Measurements from ENCODE around the gene HS6ST3. TPM values are rescaled to one million over a fixed set of nuclear protein-coding genes. Genes with fewer than 3 reads are reported as not detected.

HS6ST3 gene
- total RNA-seq, 1 donor from 2014 or later = 0.06 TPM

GRCh38 chr13:96783057-96783456, 693.1 kb downstream of the HS6ST3 start:
- no peak for DNase-seq (ENCODE audit: low spot score)

DNA sequence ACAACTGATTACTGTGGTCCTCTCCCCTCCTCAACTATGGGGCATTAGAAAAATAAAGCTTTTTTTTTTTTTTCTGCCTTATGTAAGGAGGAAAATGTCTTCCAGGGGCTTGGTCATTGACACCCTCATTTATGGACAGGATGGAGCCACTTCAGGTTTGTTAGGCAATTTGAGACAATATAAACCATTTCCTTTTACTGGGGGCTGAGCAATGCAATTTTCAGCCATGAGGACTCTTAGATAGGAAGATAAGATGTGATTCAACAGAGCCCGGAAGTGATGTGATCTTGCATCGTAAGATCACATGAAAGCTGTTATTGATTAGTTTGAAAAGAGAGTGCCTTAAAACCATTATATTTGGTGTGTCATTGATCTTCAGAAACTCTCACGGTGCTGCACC, 693.6 kb downstream of the HS6ST3 start:
- DNase-seq (ENCODE audit: low spot score) = no peak

DNA sequence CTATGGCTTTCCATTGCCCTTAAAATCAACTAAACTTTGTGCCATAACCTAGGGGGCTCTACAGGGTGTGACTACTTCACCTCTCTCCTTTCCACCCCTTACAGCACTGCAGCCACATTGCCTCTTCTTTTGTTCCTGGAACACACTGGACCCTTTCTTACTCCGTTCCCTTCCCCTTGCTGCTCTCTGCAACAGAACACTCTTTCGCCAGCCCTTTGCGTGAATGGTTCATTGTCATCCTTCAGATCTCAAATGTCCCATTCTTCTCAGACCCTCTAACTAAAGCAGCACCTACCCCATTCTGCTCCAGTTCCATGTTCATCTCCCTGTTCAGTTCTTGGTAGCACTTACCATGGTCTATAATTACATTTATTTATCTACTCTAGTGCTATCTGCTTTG, 696.1 kb downstream of the HS6ST3 start:
- DNase-seq (ENCODE audit: low spot score) = no peak

- DNase-seq (ENCODE audit: low spot score) = no peak
Measured at GRCh38 chr13:96792188-96792587, 702.3 kb downstream of the HS6ST3 start.

- DNase-seq (ENCODE audit: low spot score) = no peak
Measured at GRCh38 chr13:96792736-96793403, 703.0 kb downstream of the HS6ST3 start.

DNA sequence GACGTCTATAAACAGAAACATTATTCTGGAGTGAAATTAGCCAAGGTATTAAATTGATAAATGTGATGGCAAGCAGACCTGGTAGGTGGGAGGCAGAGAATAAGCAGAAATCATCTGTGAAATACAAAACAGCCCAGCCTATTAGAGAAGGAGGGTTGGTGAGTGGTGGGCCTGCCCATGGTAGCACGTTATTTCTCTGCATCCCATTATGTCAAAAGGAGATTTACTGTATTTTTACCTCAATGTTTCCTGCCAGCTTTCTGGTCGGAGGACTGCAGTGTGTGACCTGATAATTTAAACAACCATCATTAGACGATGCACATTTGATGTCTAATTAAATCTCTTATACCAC, 703.5 kb downstream of the HS6ST3 start:
- DNase-seq (ENCODE audit: low spot score) = no peak

DNA sequence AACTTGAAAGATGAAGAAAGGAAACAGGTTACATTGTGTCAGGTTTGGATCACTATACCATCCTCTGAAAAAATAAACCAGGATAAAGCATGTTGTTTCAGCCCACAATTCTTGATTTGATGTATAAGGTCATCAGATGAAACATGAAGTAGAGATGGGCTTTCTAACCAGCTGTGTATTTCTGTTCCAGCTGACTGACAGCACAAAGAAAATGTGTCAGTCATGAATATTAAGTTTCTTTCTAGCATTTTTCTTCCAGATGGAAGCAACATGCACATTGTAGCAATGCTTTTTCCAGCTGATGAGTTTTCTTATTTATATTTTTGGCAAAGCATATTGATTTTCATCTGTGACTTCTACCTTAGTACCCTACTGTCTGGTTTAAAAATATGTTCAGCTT, 704.8 kb downstream of the HS6ST3 start:
- no peak for DNase-seq (ENCODE audit: low spot score)

GRCh38 chr13:96795670-96796069, 705.8 kb downstream of the HS6ST3 start:
- DNase-seq (ENCODE audit: low spot score) = no peak

GRCh38 chr13:96796091-96796633, 706.3 kb downstream of the HS6ST3 start:
- no peak for DNase-seq (ENCODE audit: low spot score)

GRCh38 chr13:96797136-96797535, 707.2 kb downstream of the HS6ST3 start:
- DNase-seq (ENCODE audit: low spot score) = no peak

GRCh38 chr13:96803456-96804100, 713.7 kb downstream of the HS6ST3 start:
- no peak for DNase-seq (ENCODE audit: low spot score)

GRCh38 chr13:96804174-96804573, 714.3 kb downstream of the HS6ST3 start:
- DNase-seq (ENCODE audit: low spot score) = no peak

DNA sequence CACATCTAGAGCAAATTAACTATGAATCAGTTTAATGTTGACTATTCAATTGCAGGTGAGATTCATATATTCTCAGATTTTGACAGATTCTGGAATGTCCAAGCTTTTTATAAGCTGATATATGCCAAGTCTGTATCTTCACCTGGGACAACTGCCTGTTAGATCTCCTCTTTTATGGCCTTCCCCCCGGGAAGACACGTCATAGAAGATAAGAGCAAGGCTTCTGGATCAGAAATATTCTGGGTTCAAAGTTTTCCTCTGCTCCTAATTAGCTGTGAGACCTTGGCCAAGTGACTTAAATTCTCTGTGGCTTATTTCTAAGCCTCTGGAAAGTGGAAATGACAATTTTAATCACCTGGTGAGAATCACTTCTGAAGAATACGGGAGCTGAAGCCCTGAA, 716.8 kb downstream of the HS6ST3 start:
- DNase-seq (ENCODE audit: low spot score) = no peak

DNA sequence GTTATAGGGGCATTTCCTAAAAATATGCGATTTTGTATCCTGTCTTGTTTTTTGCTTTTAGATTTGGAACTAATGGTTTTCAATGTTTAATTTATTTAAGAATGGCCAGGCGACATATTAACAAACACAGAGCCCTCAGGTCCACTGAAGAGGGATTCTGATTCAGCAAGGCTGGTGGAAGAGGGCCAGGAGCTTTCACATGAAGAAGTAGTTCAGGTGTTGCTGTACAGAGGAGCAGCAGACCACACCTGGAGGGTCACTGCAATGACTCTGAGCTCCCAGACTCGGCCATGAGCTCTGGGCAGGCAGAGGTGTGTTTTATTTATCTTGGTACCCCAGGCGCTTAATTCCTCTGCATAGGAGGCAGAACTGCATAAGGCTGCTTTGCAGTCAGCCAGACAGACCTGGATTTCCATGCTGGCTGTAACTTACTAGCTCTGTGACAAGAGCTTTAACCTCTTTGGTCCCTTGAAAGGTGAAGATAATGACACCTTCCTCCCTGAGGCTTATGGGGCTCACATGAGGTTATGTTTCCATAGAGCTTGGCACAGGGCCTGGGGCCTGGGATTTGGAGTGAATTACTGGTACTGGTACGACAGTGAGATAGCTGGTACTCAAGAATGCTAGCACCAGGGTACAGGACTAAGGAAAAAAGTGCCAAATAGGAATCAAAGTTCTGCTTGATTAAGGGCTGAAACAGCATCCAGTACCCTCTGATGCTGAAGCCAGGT, 719.6 kb downstream of the HS6ST3 start:
- no peak for DNase-seq (ENCODE audit: low spot score)

- DNase-seq (ENCODE audit: low spot score) = no peak
Measured at GRCh38 chr13:96810104-96810503, 720.2 kb downstream of the HS6ST3 start.

GRCh38 chr13:96811049-96811448, 721.1 kb downstream of the HS6ST3 start:
- no peak for DNase-seq (ENCODE audit: low spot score)

DNA sequence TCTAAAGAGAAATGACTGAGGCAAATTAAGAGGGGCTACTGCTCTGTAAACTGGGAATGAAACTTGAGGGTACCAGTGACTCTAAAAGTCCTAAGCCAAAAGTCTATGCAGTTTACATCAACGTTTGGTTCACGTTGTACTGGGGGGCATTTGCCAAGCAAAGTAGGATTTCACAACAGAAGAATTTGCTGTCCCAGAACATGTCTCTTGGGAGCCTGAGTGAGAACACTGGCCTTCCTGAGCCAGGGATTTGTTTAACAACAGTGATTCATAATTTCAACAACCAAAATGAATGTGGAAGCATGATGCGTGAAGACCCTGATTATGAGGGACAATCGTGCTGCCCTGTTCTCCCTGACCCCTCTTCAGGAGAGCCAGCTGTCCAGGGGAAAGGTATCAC, 726.4 kb downstream of the HS6ST3 start:
- no peak for DNase-seq (ENCODE audit: low spot score)

DNA sequence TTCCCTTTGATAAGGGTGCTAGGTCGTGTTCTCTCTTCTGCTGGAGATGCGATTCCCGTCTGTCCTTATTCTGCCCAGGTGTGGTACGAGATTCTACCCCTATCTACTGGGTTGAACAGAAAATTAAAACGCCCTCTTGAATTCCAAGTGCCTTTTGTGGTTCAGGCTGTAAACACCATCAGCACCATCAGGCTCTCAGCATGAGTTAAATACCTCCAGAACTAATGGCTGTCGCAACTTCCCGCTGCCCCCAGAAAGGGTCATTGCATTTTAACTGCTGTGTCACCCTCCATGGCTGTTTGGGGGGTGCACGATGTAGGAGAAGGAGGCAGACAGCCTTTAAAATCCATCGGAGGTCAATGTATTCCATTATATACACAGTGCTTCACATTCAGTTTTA, 727.0 kb downstream of the HS6ST3 start:
- DNase-seq (ENCODE audit: low spot score) = no peak

- DNase-seq (ENCODE audit: low spot score) = no peak
Measured at GRCh38 chr13:96817336-96817941, 727.5 kb downstream of the HS6ST3 start.

DNA sequence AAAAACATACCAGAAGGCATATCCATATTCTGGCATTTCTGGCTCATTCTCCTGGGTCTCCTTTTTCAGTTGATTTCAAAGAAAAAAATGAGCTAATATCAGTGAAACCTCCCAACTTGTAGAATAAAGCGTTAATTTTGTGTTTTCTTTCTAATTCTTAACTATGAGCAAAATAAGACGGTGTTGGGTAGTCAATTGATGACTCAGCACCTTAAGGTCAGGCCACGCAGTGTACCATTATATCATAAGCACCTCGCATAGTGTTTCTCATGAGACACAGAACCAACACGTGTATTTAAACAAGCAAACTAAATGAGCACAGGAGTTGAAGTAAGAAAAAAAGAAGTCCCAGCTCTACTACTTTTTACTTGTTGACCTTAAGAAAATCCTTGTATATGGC, 729.5 kb downstream of the HS6ST3 start:
- no peak for DNase-seq (ENCODE audit: low spot score)

DNA sequence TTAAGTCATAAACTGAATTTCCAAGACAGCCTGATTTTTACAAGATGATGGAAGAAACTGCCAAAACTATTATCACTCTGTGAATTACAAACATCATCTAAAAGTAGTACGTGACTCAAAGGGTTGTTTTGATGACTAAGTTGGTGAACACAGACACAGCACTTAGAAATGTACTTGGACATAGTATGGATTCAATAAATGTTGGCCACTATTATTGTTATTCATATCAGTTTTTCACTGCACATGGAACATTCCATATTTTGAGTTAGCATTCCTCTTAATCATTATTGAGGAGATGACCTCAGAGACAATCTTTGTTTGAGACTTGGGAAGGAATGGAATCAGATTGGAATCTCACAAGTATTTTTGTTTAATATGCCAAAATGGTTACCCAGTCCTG, 731.5 kb downstream of the HS6ST3 start:
- no peak for DNase-seq (ENCODE audit: low spot score)

GRCh38 chr13:96821971-96822370, 732.1 kb downstream of the HS6ST3 start:
- DNase-seq (ENCODE audit: low spot score) = no peak

Measured in mesenteric fat pad (tissue), 1 donor.